Type B pancreatic cell (in vitro differentiated cells): ENCODE results near the gene MAP3K10. TPM values are rescaled to one million over a fixed set of nuclear protein-coding genes. Genes with fewer than 3 reads are reported as not detected.
A peak's percentile ranks its signal among the peaks of the same experiment; 100 is the strongest.

Experiments used
- DNase-seq: peaks from one replicate; pipeline ENCODE4 v3.0.0; 2021; ENCODE audit warnings: mixed read lengths; ENCODE audit not compliant: unreplicated experiment; ENCODE audit errors: extremely low spot score
- H3K27ac Mint-ChIP-seq: 2 replicates; pipeline ENCODE4 v1.8.0; 2021; ENCODE audit warnings: mild to moderate bottlenecking, mixed read lengths
- H3K27me3 Mint-ChIP-seq: 2 replicates; pipeline ENCODE4 v1.8.0; 2021; ENCODE audit warnings: mixed read lengths
- H3K36me3 Mint-ChIP-seq: 2 replicates; pipeline ENCODE4 v1.8.0; 2021; ENCODE audit warnings: mixed read lengths
- H3K4me1 Mint-ChIP-seq: one replicate; pipeline ENCODE4 v1.8.0; 2021; ENCODE audit warnings: mixed read lengths; ENCODE audit not compliant: unreplicated experiment
- H3K4me3 Mint-ChIP-seq: 2 replicates; pipeline ENCODE4 v1.8.0; 2021; ENCODE audit warnings: mild to moderate bottlenecking, mixed read lengths
- H3K9me3 Mint-ChIP-seq: 2 replicates; pipeline ENCODE4 v1.8.0; 2021; ENCODE audit warnings: mixed read lengths
- total RNA-seq: library from RNA; stranded (reverse); gene quantifications from 2 replicates; pipeline ENCODE4 v1.2.1, GENCODE V29; 2021; ENCODE audit warnings: low replicate concordance
- TF ChIP-seq, protein P1 (sequence below): fragments of 200-600 bp; sonication (generic); conservative IDR thresholded peaks from 2 replicates; pipeline ENCODE4 v1.5.0; 2021; ENCODE audit warnings: antibody characterized with exemption, mild to moderate bottlenecking

MAP3K10 gene
- total RNA-seq, 1 donor from 2014 or later = 23.4 TPM

- no peaks in the 10 kb centered on the region for H3K4me1 Mint-ChIP-seq
- no peaks in the 10 kb centered on the region for H3K9me3 Mint-ChIP-seq
- TF ChIP-seq, protein P1, sequence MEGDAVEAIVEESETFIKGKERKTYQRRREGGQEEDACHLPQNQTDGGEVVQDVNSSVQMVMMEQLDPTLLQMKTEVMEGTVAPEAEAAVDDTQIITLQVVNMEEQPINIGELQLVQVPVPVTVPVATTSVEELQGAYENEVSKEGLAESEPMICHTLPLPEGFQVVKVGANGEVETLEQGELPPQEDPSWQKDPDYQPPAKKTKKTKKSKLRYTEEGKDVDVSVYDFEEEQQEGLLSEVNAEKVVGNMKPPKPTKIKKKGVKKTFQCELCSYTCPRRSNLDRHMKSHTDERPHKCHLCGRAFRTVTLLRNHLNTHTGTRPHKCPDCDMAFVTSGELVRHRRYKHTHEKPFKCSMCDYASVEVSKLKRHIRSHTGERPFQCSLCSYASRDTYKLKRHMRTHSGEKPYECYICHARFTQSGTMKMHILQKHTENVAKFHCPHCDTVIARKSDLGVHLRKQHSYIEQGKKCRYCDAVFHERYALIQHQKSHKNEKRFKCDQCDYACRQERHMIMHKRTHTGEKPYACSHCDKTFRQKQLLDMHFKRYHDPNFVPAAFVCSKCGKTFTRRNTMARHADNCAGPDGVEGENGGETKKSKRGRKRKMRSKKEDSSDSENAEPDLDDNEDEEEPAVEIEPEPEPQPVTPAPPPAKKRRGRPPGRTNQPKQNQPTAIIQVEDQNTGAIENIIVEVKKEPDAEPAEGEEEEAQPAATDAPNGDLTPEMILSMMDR = no peak
- DNase-seq = no peak
- H3K36me3 Mint-ChIP-seq = no peaks in the 10 kb centered on the region
- no peak overlapping the region for H3K4me3 Mint-ChIP-seq
- H3K27me3 Mint-ChIP-seq = peaks cover 10% of the 10 kb centered on the region
- H3K27ac Mint-ChIP-seq = no peak overlapping the region
These were observed 43.9 kb upstream of the MAP3K10 start for GRCh38 chr19:40147338-40147692.

DNA sequence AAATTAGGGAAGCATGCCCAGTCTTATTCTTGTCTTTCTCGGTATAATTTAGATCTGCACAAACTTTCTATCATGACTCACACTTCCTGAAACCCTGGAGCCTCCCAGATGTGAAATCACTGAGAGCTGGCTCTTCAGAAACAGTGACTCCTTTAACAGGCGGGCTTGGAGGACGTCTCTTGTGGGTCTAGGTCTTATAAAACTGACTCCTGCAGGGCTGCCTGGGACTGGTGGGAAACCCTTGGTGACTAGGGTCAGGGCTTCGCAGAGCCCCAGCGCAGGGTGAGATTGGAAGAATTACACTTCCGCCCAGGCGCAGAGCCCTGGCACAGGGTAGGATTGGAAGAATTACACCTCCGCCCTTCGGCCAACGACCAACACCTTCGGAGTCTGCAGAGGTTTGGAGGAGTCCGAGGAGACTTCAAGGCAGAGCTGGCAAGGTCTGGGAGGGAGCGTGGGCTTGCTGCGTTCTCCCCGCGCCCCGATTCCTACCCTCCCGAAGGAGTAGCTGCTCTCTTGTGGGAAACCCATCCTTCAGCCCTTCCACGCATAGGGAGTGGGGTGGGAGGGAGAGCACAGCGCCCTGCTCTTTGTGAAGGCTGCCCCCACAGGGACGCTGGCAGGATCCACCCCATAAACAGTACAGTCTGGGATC is 43.4 kb upstream of the MAP3K10 start:
- no peaks in the 10 kb centered on the region for H3K36me3 Mint-ChIP-seq
- no peaks in the 10 kb centered on the region for H3K9me3 Mint-ChIP-seq
- TF ChIP-seq, protein P1 = no peak
- peak; percentile 27 for DNase-seq
- peaks cover 8% of the 10 kb centered on the region for H3K27me3 Mint-ChIP-seq
- H3K4me1 Mint-ChIP-seq = no peaks in the 10 kb centered on the region
- H3K27ac Mint-ChIP-seq = no peak overlapping the region
- no peak overlapping the region for H3K4me3 Mint-ChIP-seq

DNA sequence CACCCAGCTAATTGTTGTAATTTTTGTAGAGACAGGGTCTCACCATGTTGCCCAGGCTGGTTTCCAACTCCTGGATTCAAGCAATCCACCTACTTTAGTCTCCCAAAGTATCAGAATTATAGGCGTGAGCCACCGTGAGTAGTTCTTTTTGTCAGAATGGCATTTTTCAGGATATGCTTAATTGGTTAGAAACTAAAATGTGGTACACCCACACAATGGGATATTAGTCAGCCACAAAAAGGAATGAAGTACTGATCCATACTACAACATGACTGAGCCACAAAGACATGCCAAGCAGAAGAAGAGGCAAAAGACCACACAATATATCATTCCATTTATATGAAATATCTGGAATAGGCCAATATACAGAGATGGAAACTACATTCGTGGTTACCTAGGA is 41.7 kb upstream of the MAP3K10 start:
- Mint-ChIP-seq H3K27ac (no peak overlapping the region), H3K4me3 (no peak overlapping the region), H3K4me1 (no peaks in the 10 kb centered on the region), H3K27me3 (peaks cover 8% of the 10 kb centered on the region), H3K36me3 (no peaks in the 10 kb centered on the region), H3K9me3 (no peaks in the 10 kb centered on the region)
- TF ChIP-seq, protein P1 = no peak
- no peak for DNase-seq

DNA sequence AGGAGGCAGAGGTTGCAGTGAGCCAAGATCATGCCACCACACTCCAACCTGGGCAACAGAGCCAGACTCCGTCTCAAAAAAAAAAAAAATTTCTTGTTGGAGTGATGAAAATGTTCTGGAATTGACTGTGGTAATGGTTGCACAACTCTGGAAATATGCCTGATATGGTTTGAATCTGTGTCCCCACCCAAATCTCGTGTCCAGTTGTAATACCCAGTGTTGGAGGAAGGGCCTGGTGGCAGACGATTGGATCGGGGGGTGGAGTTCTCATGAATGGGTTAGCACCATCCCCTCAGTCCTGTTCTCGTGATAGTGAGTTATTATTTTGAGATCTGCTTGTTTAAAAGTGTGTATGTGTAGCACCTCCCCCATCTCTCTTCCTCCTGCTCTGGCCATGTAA is 41.1 kb upstream of the MAP3K10 start:
- peaks cover 6% of the 10 kb centered on the region for H3K27me3 Mint-ChIP-seq
- TF ChIP-seq, protein P1 = no peak

DNA sequence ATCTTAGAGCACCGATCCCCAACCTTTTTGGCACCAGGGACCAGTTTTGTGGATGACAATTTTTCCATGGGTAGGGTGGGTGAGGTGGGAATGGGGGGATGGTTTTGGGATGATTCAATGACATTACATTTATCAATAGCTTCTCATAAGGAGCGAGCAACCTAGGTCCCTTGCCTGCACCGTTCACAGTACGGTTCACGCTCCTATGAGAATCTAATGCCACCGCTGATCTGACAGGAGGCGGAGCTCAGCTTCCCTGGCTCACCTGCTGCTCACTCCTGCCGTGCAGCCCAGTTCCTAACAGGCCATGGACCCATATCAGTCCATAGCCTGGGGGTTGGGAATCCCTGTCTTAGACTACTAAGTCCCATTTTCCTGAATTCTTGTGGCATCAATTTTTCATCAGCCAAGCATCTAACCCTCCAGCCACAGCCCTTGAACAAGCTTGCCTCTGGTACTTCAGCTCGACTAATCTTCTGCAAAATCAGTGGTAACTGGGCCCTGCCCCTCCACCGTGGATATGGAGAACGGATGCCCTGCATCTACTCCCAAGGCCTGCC is 37.0 kb upstream of the MAP3K10 start:
- no peaks in the 10 kb centered on the region for H3K36me3 Mint-ChIP-seq
- DNase-seq = no peak
- TF ChIP-seq, protein P1 = no peak

More for the DNA sequence above, 41.1 kb upstream of the MAP3K10 start:
- no peaks in the 10 kb centered on the region for H3K36me3 Mint-ChIP-seq
- DNase-seq = no peak
- no peak overlapping the region for H3K27ac Mint-ChIP-seq
- no peaks in the 10 kb centered on the region for H3K4me1 Mint-ChIP-seq
- no peak overlapping the region for H3K4me3 Mint-ChIP-seq
- H3K9me3 Mint-ChIP-seq = no peaks in the 10 kb centered on the region

More for the DNA sequence above, 37.0 kb upstream of the MAP3K10 start:
- H3K4me3 Mint-ChIP-seq = no peak overlapping the region
- no peaks in the 10 kb centered on the region for H3K4me1 Mint-ChIP-seq
- H3K9me3 Mint-ChIP-seq = no peaks in the 10 kb centered on the region
- no peak overlapping the region for H3K27ac Mint-ChIP-seq
- H3K27me3 Mint-ChIP-seq = peaks cover 3% of the 10 kb centered on the region
